GM13976 (cell line): ENCODE results near the gene ARHGEF7.

Experiments used
- DNase-seq: peaks from one replicate; pipeline ENCODE4 v3.0.0; 2012; ENCODE audit warnings: low spot score
- in situ Hi-C: fragments of 300-500 bp; cut with MboI; formaldehyde crosslinking; loops from one replicate; pipeline ENCODE4 v1.12.0; 2022; ENCODE audit warnings: low sequenced_read_pairs, mixed read lengths, inconsistent platforms; ENCODE audit not compliant: unreplicated experiment
- TF ChIP-seq, protein P1 (sequence below): IDR thresholded peaks from 2 replicates; pipeline ENCODE4 v1.5.1; 2012; ENCODE audit warnings: borderline replicate concordance, mild to moderate bottlenecking; ENCODE audit not compliant: insufficient read depth; ENCODE audit errors: extremely low read depth, missing control alignments, control extremely low read depth

ARHGEF7 gene

DNA sequence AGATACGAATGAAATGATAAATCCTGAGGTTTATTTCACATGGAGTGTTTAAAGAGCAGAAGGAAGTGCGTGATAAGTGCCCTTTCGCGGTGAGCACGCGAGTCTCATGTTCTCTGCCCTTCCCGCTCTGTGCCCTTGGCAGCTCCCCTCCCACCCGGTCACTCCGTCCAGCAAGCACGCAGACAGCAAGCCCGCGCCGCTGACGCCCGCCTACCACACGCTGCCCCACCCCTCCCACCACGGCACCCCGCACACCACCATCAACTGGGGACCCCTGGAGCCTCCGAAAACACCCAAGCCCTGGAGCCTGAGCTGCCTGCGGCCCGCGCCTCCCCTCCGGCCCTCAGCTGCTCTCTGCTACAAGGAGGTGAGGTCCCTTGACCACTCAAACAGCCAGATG lies 167.9 kb downstream of the ARHGEF7 start:
- no peak for DNase-seq
- in situ Hi-C loops: no loop called here
- TF ChIP-seq, protein P1, sequence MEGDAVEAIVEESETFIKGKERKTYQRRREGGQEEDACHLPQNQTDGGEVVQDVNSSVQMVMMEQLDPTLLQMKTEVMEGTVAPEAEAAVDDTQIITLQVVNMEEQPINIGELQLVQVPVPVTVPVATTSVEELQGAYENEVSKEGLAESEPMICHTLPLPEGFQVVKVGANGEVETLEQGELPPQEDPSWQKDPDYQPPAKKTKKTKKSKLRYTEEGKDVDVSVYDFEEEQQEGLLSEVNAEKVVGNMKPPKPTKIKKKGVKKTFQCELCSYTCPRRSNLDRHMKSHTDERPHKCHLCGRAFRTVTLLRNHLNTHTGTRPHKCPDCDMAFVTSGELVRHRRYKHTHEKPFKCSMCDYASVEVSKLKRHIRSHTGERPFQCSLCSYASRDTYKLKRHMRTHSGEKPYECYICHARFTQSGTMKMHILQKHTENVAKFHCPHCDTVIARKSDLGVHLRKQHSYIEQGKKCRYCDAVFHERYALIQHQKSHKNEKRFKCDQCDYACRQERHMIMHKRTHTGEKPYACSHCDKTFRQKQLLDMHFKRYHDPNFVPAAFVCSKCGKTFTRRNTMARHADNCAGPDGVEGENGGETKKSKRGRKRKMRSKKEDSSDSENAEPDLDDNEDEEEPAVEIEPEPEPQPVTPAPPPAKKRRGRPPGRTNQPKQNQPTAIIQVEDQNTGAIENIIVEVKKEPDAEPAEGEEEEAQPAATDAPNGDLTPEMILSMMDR: no peak

DNA sequence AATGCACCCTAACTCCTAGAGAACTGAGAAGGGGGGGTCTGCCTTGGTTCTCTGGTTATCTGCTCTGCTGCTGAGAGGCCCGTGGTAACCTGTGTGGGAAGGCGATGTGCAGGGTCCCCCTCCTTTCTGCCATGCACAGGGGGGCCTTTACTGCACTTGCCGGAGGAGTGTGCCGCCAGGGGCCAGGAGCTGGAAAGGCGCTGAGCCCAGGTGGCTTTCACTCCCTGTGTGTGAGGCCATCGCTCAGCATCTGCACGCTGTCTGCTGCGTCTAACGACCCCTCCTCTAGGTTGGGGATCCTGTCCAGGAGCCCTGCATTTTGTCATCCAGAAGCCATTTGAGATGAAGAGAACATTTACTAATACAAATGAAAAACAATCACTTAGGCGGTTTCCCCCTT lies 168.3 kb downstream of the ARHGEF7 start:
- TF ChIP-seq, protein P1: no peak
- in situ Hi-C loops: no loop called here
- no peak for DNase-seq

DNA sequence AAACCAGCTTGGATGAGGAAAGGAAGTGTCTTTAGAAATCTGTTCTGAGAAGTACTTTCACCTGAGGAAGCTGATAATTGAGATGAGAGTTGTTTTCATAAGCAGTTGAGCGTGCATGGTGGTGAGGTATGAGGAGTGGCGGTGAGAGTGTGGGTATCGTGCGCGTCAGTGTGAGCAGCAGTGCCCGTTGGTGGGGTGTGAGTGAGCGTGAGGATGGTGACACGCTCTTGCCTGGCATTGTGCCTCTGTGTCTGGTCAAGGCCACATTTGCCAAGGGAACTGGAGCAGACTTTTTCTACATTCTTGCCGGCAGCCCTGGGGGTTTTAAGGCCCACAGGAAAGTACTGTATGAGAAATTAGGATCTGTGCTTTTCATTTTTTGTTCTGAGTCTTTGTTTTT lies 168.9 kb downstream of the ARHGEF7 start:
- TF ChIP-seq, protein P1: no peak

DNA sequence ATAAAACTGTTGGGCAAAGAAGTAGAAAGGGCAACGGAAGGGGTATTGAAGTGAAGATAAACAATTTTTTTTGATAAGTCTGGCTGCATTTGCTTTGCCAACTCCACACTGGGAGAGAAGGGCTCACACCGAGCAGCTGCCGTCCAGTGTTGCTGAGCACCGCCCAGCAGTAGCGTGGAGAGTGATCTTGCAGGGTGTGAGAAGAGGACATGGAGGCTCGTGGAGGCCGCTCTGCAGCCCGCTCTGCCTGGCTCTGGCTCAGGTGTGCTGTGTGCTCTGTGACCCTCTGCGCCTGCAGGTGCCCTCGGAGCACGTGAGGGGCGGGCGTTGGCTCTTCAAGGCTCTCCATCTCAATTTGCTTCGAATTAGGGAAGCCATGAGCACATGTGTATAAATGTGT lies 169.5 kb downstream of the ARHGEF7 start:
- DNase-seq: no peak
- TF ChIP-seq, protein P1: no peak
- in situ Hi-C loops: no loop called here

More for the DNA sequence above, 168.9 kb downstream of the ARHGEF7 start:
- no peak for DNase-seq
- in situ Hi-C loops: no loop called here

DNA sequence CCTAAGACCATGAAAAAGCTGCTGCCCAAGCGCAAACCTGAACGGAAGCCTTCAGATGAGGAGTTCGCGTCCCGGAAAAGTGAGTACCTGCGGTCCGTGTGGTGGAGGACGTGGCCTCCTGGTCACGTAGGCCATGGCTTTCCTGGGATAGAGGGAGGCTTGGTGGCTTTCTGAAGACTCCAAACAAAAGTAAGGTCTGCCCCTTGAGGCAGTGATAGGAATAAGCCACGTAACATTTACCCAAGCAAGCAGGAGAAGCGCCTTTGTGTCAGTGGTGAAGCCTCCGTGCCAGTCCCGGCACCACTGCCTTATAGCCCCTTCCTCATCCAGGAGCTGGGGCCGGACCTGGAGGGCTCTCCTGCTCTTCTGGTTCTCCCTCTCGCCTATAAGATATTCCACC lies 171.1 kb downstream of the ARHGEF7 start:
- in situ Hi-C loops: no loop called here
- TF ChIP-seq, protein P1: no peak
- no peak for DNase-seq

DNA sequence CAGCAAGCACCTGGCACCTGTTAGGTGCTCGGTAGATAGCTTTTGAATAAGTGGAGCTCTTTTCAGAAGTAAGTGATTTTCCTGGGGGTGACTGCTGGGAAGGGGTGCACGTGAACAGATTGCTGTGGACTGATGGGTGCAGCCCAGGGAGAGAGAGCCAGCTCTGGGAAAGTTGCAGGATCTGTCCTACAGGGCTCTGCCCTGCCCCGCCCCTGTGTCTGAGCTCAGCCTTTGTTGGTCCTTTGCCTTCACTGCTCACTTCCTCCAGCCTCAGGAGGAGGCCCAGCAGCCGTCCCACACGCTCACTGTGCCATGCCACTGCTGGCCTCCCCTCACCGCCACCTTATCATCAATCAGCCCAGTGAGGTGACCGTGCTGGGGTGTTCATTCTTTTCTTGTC lies 171.6 kb downstream of the ARHGEF7 start:
- no peak for DNase-seq
- in situ Hi-C loops: no loop called here
- TF ChIP-seq, protein P1: no peak

DNA sequence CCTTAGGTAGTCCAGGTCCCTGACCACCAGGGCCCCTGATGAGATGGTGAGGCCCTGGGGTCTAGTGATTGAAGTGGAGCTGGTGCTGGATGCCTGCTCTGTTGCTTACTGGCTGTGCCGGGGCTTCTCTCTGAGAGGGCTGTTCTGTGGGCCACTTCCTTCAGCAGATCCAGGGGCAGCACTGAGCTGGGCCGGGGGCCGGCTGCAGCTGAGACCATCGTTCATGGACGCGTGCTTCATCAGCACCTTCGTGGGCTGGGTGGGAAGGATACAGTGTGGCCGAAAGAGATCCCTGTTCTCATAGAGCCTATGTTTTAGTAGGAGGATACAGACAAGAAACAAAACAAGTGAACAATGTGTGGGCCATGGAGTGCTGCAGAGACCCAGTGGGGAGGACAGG lies 172.1 kb downstream of the ARHGEF7 start:
- in situ Hi-C loops: no loop called here
- TF ChIP-seq, protein P1: no peak
- no peak for DNase-seq
